HepG2 (cell line): Measurements from ENCODE around the gene BLOC1S4. TPM values are rescaled to one million over a fixed set of nuclear protein-coding genes. Genes with fewer than 3 reads are reported as not detected.
A peak's percentile ranks its signal among the peaks of the same experiment; 100 is the strongest.

Experiments used
- CREB1 ChIP-seq, 2 experiments: fragments of 450-650 bp in 1 of 2; IDR thresholded peaks; 2 replicates each; pipeline ENCODE4 v1.6.1; 2016 to 2017; ENCODE audit warnings: control low read depth in 1 of 2, mild to moderate bottlenecking in 1 of 2, missing compliant biosample characterization in 1 of 2, missing genetic modification characterization in 1 of 2
- GABPB1 ChIP-seq: IDR thresholded peaks from 2 replicates; pipeline ENCODE4 v1.6.1; 2016; ENCODE audit warnings: mild to moderate bottlenecking, missing genetic modification reagents, moderate library complexity, missing compliant biosample characterization
- GMEB2 ChIP-seq: IDR thresholded peaks from 2 replicates; pipeline ENCODE4 v1.6.1; 2016; ENCODE audit warnings: missing biosample characterization, missing genetic modification reagents, low read depth
- HNRNPUL1 ChIP-seq: fragments of 200-400 bp; formaldehyde crosslinking; IDR thresholded peaks from 2 replicates; pipeline ENCODE4 v1.6.1; 2017; ENCODE audit warnings: low read depth, mild to moderate bottlenecking, low read length, moderate library complexity
- JUN ChIP-seq: sonication (generic); formaldehyde crosslinking; IDR thresholded peaks from 2 replicates; pipeline ENCODE4 v1.4.0; 2020; ENCODE audit warnings: mild to moderate bottlenecking, missing genetic modification reagents
- MXD1 ChIP-seq: sonication (generic); formaldehyde crosslinking; IDR thresholded peaks from 2 replicates; pipeline ENCODE4 v1.4.0; 2020; ENCODE audit warnings: mild to moderate bottlenecking, missing genetic modification reagents
- NCOA2 ChIP-seq: sonication (generic); formaldehyde crosslinking; IDR thresholded peaks from 2 replicates; pipeline ENCODE4 v1.8.0; 2022; ENCODE audit warnings: inconsistent platforms
- NONO ChIP-seq, 2 experiments: fragments of 450-650 bp in 1 of 2; sonication (generic) in 1 of 2; formaldehyde crosslinking in 1 of 2; IDR thresholded peaks in 1 of 2; conservative IDR thresholded peaks in 1 of 2; 2 replicates each; pipeline versions ENCODE4 v1.6.1 to v1.8.0; 2017 to 2022; ENCODE audit warnings: mild to moderate bottlenecking in 1 of 2, missing genetic modification reagents in 1 of 2, moderate library complexity in 1 of 2
- NPAS2 ChIP-seq: sonication (generic); formaldehyde crosslinking; IDR thresholded peaks from 2 replicates; pipeline ENCODE4 v1.8.0; 2022; ENCODE audit warnings: mild to moderate bottlenecking, missing genetic modification reagents, borderline replicate concordance
- PHF8 ChIP-seq: sonication (generic); formaldehyde crosslinking; IDR thresholded peaks from 2 replicates; pipeline ENCODE4 v1.5.0; 2020; ENCODE audit warnings: missing genetic modification reagents
- POGZ ChIP-seq: sonication (generic); formaldehyde crosslinking; IDR thresholded peaks from 2 replicates; pipeline ENCODE4 v1.4.0; 2020; ENCODE audit warnings: mild to moderate bottlenecking, missing genetic modification reagents
- RAD51 ChIP-seq: fragments of 450-650 bp; IDR thresholded peaks from 2 replicates; pipeline ENCODE4 v1.6.1; 2016; ENCODE audit warnings: borderline replicate concordance
- RBM22 ChIP-seq: fragments of 200-400 bp; formaldehyde crosslinking; optimal IDR thresholded peaks from 2 replicates; pipeline ENCODE3; 2017; ENCODE audit warnings: mild to moderate bottlenecking, low read length, moderate library complexity
- SOX5 ChIP-seq: IDR thresholded peaks from 2 replicates; pipeline ENCODE4 v1.6.1; 2016; ENCODE audit warnings: borderline replicate concordance
- SP140L ChIP-seq: sonication (generic); formaldehyde crosslinking; IDR thresholded peaks from 2 replicates; pipeline ENCODE4 v1.4.0; 2020; ENCODE audit warnings: missing genetic modification reagents, borderline replicate concordance
- SRSF4 ChIP-seq: fragments of 200-400 bp; formaldehyde crosslinking; IDR thresholded peaks from one replicate; pipeline ENCODE4 v1.6.1; 2018; ENCODE audit warnings: mild to moderate bottlenecking, low read depth, low read length, moderate library complexity; ENCODE audit not compliant: poor library complexity, severe bottlenecking
- ZNF784 ChIP-seq: sonication (generic); formaldehyde crosslinking; IDR thresholded peaks from 2 replicates; pipeline ENCODE4 v1.5.1; 2020; ENCODE audit warnings: missing genetic modification reagents, mild to moderate bottlenecking, borderline replicate concordance
- ZNF792 ChIP-seq: IDR thresholded peaks from 2 replicates; pipeline ENCODE4 v1.6.1; 2016
- ZNF839 ChIP-seq: sonication (generic); formaldehyde crosslinking; IDR thresholded peaks from 2 replicates; pipeline ENCODE4 v1.4.0; 2020; ENCODE audit warnings: missing genetic modification reagents, mild to moderate bottlenecking, borderline replicate concordance
- ZSCAN20 ChIP-seq: sonication (generic); formaldehyde crosslinking; IDR thresholded peaks from 2 replicates; pipeline ENCODE4 v1.4.0; 2020; ENCODE audit warnings: missing genetic modification reagents, mild to moderate bottlenecking, borderline replicate concordance
- ZSCAN21 ChIP-seq: sonication (generic); formaldehyde crosslinking; IDR thresholded peaks from 2 replicates; pipeline ENCODE4 v1.8.0; 2022; ENCODE audit warnings: mild to moderate bottlenecking, missing genetic modification reagents, moderate library complexity, borderline replicate concordance
- polyA plus RNA-seq, 8 experiments: library from polyadenylated mRNA; depleted of rRNA in 3 of 8; stranded (reverse) in 7 of 8; unstranded in 1 of 8; fragments of >200 nt; fragmentation: Illumina TruSeq in 4 of 8; extraction: Trizol in 4 of 8; gene quantifications; 2 replicates each; pipeline versions ENCODE4 v1.2.1 to v1.2.3, GENCODE V29; 2011 to 2016; ENCODE audit warnings: low read depth in 4 of 8, missing spikeins in 1 of 8, mixed read lengths in 1 of 8; ENCODE audit not compliant: insufficient read depth in 1 of 8
- total RNA-seq, 5 experiments: library from RNA; depleted of rRNA; stranded (reverse); fragments of >200 nt; fragmentation: Illumina TruSeq; extraction: Trizol; gene quantifications; 2 replicates each; pipeline ENCODE4 v1.2.3, GENCODE V29; 2016; ENCODE audit warnings: low read depth in 1 of 5
- TF ChIP-seq, protein P1 (sequence below): IDR thresholded peaks from 2 replicates; pipeline ENCODE4 v1.6.1; 2016; ENCODE audit warnings: mild to moderate bottlenecking
- TF ChIP-seq, protein P2 (sequence below): sonication (generic); formaldehyde crosslinking; IDR thresholded peaks from 2 replicates; pipeline ENCODE4 v1.5.1; 2020; ENCODE audit warnings: missing genetic modification reagents, mild to moderate bottlenecking, borderline replicate concordance

Gene BLOC1S4
- total and polyA plus RNA-seq, 2 of the 13 experiments (the other 11 are each of a cell fraction or from before 2014, with no cell fraction given) = 15.5 to 20.9 TPM

DNA sequence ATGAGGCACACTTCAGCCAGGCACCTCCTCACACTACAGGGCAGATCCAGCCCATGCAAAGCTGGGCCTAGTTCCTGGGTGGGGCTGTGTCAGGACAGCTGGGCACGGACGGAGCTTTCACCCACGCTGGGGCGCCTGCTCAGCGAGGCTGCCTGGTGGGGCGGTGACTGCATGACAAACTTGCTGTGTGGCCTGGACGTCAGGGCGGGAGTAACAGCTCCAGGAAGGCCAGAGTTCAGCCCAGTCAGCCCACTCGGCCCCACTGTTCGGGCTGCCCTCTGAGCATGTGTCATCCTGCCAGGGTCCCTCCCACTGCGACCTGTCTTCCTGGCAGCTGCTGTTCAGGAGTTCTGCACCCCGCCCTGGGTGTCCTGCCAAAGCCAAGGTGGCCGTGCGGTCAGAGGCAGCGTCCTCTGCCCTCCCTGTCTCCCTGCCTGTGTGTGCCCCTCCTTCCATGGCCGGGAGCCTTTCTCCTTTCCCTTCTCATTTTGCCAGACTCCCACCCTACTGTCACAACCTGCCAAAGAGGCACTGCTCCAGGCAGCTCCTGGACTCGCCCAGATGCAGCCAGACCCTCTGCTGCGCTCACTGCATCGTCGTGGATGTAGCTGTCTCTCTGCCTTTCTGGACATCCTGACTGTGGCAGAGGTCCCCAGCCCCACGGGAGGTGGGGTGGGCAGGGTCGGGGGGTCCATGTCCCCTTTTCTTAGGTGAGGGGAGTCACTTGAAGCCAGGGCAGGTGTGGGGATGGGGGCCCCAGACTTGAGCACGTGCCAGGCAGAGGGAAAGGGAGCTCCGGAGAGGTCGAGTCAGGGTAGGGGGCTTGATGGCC lies 33.6 kb downstream of the BLOC1S4 start (continued):
- TF ChIP-seq MXD1 (CRISPR knock-in tag) (peak; percentile 67), ZSCAN20 (CRISPR knock-in tag) (no peak), SOX5 (CRISPR knock-in tag) (peak; percentile 79), RAD51 (no peak), GMEB2 (CRISPR knock-in tag) (no peak), NCOA2 (CRISPR knock-in tag) (peak; percentile 70; the same call in 1 of the 2 replicates), PHF8 (CRISPR knock-in tag) (no peak; the same call in 1 of the 2 replicates), NPAS2 (CRISPR knock-in tag) (0 out of 2 replicates have a peak, but pooled peaks have one; percentile 66), ZNF784 (CRISPR knock-in tag) (no peak), RBM22 (no peak), NONO (IDR thresholded peaks at IDR 0.05) (no peak), NONO (CRISPR knock-in tag; conservative IDR thresholded peaks at IDR 0.05) (peak; percentile 35; the same call in 1 of the 2 replicates), GABPB1 (CRISPR knock-in tag) (peak; percentile 78), ZNF839 (CRISPR knock-in tag) (no peak), POGZ (peak; percentile 71), ZNF792 (CRISPR knock-in tag) (peak; percentile 95), ZSCAN21 (CRISPR knock-in tag) (peak; percentile 96), SP140L (CRISPR knock-in tag) (no peak), JUN (CRISPR knock-in tag) (peak; percentile 78), CREB1 (IDR thresholded peaks at IDR 0.05) (peak; percentile 54; the same call in 1 of the 2 replicates), CREB1 (CRISPR knock-in tag; IDR thresholded peaks at IDR 0.05) (no peak), HNRNPUL1 (no peak), SRSF4 (no peak)
- TF ChIP-seq, protein P1, sequence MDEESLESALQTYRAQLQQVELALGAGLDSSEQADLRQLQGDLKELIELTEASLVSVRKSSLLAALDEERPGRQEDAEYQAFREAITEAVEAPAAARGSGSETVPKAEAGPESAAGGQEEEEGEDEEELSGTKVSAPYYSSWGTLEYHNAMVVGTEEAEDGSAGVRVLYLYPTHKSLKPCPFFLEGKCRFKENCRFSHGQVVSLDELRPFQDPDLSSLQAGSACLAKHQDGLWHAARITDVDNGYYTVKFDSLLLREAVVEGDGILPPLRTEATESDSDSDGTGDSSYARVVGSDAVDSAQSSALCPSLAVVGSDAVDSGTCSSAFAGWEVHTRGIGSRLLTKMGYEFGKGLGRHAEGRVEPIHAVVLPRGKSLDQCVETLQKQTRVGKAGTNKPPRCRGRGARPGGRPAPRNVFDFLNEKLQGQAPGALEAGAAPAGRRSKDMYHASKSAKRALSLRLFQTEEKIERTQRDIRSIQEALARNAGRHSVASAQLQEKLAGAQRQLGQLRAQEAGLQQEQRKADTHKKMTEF = peak; percentile 81
- TF ChIP-seq, protein P2, sequence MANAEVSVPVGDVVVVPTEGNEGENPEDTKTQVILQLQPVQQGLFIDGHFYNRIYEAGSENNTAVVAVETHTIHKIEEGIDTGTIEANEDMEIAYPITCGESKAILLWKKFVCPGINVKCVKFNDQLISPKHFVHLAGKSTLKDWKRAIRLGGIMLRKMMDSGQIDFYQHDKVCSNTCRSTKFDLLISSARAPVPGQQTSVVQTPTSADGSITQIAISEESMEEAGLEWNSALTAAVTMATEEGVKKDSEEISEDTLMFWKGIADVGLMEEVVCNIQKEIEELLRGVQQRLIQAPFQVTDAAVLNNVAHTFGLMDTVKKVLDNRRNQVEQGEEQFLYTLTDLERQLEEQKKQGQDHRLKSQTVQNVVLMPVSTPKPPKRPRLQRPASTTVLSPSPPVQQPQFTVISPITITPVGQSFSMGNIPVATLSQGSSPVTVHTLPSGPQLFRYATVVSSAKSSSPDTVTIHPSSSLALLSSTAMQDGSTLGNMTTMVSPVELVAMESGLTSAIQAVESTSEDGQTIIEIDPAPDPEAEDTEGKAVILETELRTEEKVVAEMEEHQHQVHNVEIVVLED (CRISPR knock-in tag) = peak; percentile 63; the same call in 1 of the 2 replicates
